Stimulated activated naive CD8-positive, alpha-beta T cell treated with anti-CD3 and anti-CD28 coated beads, Interleukin-15, amount 100 ng/mL, for 72 hours (primary cell): Measurements from ENCODE around the gene NKPD1.

Source experiments
- ATAC-seq: fragments of 150-1000 bp; cut with Tn5 transposase; 2 replicates; pipeline ENCODE4 v1.10.0; 2021; ENCODE audit warnings: mild to moderate bottlenecking, moderate library complexity
- DNase-seq, 2 donors: peaks; one replicate each; pipeline ENCODE4 v3.0.0; 2021 to 2022
- H3K27ac Mint-ChIP-seq, 2 donors: one replicate each; pipeline ENCODE4 v1.8.0; 2022; ENCODE audit warnings: mild to moderate bottlenecking in 2 of 2, mixed read lengths in 2 of 2, moderate library complexity in 2 of 2
- H3K27me3 Mint-ChIP-seq: one replicate; pipeline ENCODE4 v1.8.0; 2022; ENCODE audit warnings: mixed read lengths
- H3K4me1 Mint-ChIP-seq: one replicate; pipeline ENCODE4 v1.8.0; 2022; ENCODE audit warnings: mild to moderate bottlenecking, mixed read lengths
- H3K4me3 Mint-ChIP-seq, 2 donors: one replicate each; pipeline ENCODE4 v1.8.0; 2022; ENCODE audit warnings: mild to moderate bottlenecking in 2 of 2, mixed read lengths in 2 of 2, moderate library complexity in 1 of 2
- H3K9me3 Mint-ChIP-seq, 2 donors: one replicate each; pipeline ENCODE4 v1.8.0; 2022; ENCODE audit warnings: mixed read lengths in 2 of 2

NKPD1 gene

DNA sequence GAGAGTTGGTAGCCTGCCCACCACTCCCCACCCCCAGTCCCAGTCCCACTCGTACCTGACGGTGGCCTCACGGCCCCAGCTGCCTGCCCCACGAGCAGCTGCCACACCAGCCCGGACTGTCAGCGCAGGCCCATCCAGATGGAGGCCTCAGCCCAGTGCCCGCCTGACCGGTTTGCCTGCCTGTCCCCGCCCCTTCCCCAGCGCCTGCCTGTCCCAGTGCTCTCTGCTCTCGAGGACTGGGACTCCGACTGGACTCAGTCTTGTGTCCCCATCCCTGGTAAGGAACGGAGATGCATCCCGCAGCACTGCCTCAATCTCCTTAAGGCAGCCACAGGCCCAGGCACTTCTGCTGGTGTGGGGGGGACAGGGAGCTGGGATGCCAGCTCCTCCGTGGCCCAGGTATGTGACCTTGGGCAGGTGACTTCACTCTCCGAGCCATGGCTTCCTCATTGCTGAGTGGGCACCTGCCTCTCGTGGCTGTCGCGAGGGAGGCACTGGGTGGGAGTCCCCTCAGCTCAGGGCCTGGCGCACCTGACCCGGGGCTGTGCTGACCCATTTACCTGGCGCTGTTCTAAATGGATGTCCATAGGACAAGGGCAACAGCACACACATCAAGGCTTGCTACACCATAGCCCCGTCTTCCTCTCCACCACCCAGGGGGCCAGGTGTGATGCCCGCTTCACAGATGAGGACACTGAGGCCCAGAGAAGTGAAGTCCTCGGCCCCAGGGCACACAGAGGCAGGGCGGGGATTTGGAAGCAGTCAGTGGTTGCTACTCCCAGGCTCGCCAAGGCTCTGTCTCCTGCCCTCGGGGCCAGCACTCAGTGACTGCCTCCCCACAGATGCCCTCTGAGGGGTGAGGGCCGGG lies at the start of gene NKPD1:
Gene NKPD1 (minus strand): TSS at position 113 of the 868 bp plus-strand sequence. CDS start 832 bp downstream, outside the sequence.
- Mint-ChIP-seq H3K27ac (peak within 1 kb of the TSS; percentile 44 to 50), H3K27me3 (peaks cover 30% of the 10 kb centered on the region)

GRCh38 chr19:45206328-45206727 lies 45.5 kb upstream of the NKPD1 start:
- H3K4me1 Mint-ChIP-seq, result peaks cover under 1% of the 10 kb centered on the region

More for the DNA sequence above, at the start of gene NKPD1:
- no peak for ATAC-seq
- Mint-ChIP-seq H3K9me3 (no peaks in the 10 kb centered on the region), H3K4me3 (no peak within 1 kb of the TSS), H3K4me1 (peaks cover 42% of the 10 kb centered on the region)
- no peak for DNase-seq

GRCh38 chr19:45205810-45206209 lies 45.0 kb upstream of the NKPD1 start:
- H3K27me3 Mint-ChIP-seq, result peaks cover 4% of the 10 kb centered on the region
- H3K27ac Mint-ChIP-seq, result no peak overlapping the region
- no peak overlapping the region for H3K4me3 Mint-ChIP-seq
- H3K9me3 Mint-ChIP-seq, result no peaks in the 10 kb centered on the region
- ATAC-seq, result no peak
- no peaks in the 10 kb centered on the region for H3K4me1 Mint-ChIP-seq
- DNase-seq, result no peak

More at GRCh38 chr19:45206328-45206727, 45.5 kb upstream of the NKPD1 start:
- DNase-seq, result no peak
- no peak for ATAC-seq
- Mint-ChIP-seq H3K4me3 (no peak overlapping the region), H3K9me3 (no peaks in the 10 kb centered on the region), H3K27me3 (peaks cover 10% of the 10 kb centered on the region), H3K27ac (no peak overlapping the region)

DNA sequence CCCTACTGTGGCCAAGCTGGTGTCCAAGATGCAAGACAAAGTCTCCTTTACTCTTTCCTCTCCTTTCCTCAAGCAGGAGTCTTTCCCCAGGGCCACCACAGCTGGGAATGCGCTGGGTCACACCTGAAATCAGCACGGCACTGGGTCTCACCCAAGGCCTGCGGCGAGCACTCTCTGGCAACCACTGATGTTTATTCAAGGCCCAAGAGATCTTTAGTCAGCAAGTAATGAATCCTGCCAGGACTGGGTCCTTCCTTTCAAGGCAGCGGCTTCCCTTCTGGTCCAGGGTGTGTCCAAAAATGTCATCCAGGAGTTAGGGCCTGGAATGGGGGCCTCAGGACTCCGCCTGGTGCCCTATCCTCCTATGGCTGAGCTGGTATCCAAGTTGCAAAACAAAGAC lies 41.9 kb upstream of the NKPD1 start:
- Mint-ChIP-seq H3K27ac (peak overlapping the region in 1 of 2 donors; percentile 21), H3K27me3 (no peaks in the 10 kb centered on the region), H3K4me1 (no peaks in the 10 kb centered on the region), H3K9me3 (no peaks in the 10 kb centered on the region), H3K4me3 (no peak overlapping the region)
- ATAC-seq (no peak), DNase-seq (no peak)

GRCh38 chr19:45200568-45200967 lies 39.8 kb upstream of the NKPD1 start:
- Mint-ChIP-seq H3K9me3 (no peaks in the 10 kb centered on the region), H3K27ac (no peak overlapping the region), H3K4me3 (no peak overlapping the region), H3K4me1 (no peaks in the 10 kb centered on the region), H3K27me3 (no peaks in the 10 kb centered on the region)
- no peak for DNase-seq
- no peak for ATAC-seq

DNA sequence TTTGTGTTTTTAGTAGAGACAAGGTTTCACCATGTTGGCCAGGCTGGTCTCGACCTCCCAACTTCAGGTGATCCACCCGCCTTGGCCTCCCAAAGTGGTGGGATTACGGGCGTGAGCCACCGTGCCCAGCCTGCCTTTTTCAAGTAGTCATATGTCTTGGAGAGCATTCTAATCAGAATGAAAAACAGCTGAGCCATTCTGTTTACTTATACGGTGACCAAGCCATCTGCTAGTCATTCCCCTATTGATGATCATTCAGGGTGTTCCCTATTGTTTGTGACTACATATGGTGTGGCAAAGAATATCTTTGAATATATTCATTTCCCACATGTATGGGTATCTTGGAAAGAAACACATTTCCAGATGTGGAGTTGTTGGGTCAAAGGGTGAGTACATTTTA lies 35.0 kb upstream of the NKPD1 start:
- DNase-seq, result no peak
- no peaks in the 10 kb centered on the region for H3K4me1 Mint-ChIP-seq
- no peaks in the 10 kb centered on the region for H3K27me3 Mint-ChIP-seq
- no peak overlapping the region for H3K27ac Mint-ChIP-seq
- H3K9me3 Mint-ChIP-seq, result no peaks in the 10 kb centered on the region
- H3K4me3 Mint-ChIP-seq, result no peak overlapping the region
- ATAC-seq, result no peak

- peaks cover 10% of the 10 kb centered on the region for H3K4me1 Mint-ChIP-seq
- no peak overlapping the region for H3K27ac Mint-ChIP-seq
- no peaks in the 10 kb centered on the region for H3K27me3 Mint-ChIP-seq
- DNase-seq (no peak), ATAC-seq (no peak)
- H3K9me3 Mint-ChIP-seq, result no peaks in the 10 kb centered on the region
- no peak overlapping the region for H3K4me3 Mint-ChIP-seq
These were observed 30.6 kb upstream of the NKPD1 start for GRCh38 chr19:45191375-45191774.

GRCh38 chr19:45189971-45190370 lies 29.2 kb upstream of the NKPD1 start:
- Mint-ChIP-seq H3K9me3 (no peaks in the 10 kb centered on the region), H3K27me3 (no peaks in the 10 kb centered on the region), H3K4me1 (peaks cover 12% of the 10 kb centered on the region), H3K4me3 (no peak overlapping the region), H3K27ac (no peak overlapping the region)
- DNase-seq (no peak), ATAC-seq (no peak)

DNA sequence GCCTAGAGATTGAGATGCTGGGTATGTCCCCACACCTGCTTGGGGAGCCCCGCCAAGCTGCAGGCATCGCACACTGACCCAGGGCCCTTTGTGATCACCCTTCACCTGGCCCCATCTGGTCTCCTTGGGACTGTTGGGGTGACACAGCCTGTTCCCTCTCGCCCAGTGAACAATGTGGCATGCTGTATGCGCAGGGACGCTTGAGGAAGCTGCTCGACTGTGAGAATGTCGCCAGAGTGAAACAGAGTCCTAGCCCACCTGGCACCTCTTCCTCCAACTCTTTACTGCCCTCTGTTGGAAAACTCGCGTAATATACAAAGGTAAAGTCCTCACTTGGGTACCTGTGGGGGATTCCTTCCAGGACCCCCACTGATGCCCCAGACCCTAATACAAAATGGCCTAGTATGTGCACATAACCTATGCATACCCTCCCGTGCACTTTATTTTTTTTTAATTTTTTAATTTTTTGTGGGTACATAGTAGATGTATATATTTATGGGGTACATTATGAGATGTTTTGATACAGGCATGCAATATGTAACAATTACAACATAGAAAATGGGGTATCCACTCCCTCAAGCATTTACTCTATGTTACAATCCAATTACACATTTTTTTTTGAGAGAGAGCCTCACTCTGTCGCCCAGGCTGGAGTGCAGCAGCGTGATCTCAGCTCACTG lies 26.8 kb upstream of the NKPD1 start:
- no peak overlapping the region for H3K27ac Mint-ChIP-seq
- no peaks in the 10 kb centered on the region for H3K27me3 Mint-ChIP-seq
- ATAC-seq, result peak; percentile 76
- H3K9me3 Mint-ChIP-seq, result no peaks in the 10 kb centered on the region
- DNase-seq, result no peak
- H3K4me1 Mint-ChIP-seq, result peaks cover 16% of the 10 kb centered on the region
- no peak overlapping the region for H3K4me3 Mint-ChIP-seq

GRCh38 chr19:45186509-45187334 lies 25.9 kb upstream of the NKPD1 start:
- H3K27me3 Mint-ChIP-seq, result no peaks in the 10 kb centered on the region
- ATAC-seq, result peak; percentile 15
- H3K4me3 Mint-ChIP-seq, result no peak overlapping the region
- peaks cover 18% of the 10 kb centered on the region for H3K4me1 Mint-ChIP-seq
- peak overlapping the region in 1 of 2 donors; percentile 44 for H3K27ac Mint-ChIP-seq
- no peaks in the 10 kb centered on the region for H3K9me3 Mint-ChIP-seq
- no peak for DNase-seq

DNA sequence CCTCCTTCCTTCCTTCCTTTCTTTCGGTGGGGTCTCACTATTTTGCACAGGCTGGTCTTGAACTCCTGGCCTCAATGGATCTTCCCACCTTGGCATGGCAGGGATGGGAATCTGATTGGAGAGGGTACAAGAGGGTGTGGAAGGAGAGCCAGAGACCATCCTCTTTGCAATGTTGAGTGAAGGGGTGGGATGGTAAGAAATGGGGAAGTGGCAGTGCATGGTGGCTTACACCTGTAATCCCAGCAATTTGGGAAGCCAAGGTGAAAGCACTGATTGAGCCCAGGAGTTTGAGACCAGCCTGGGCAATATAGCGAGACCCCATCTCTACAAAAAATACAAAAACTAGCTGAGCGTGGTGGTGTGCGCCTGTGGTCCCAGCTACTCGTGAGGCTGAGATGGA lies 23.3 kb upstream of the NKPD1 start:
- H3K27ac Mint-ChIP-seq, result no peak overlapping the region
- peaks cover 39% of the 10 kb centered on the region for H3K4me1 Mint-ChIP-seq

DNA sequence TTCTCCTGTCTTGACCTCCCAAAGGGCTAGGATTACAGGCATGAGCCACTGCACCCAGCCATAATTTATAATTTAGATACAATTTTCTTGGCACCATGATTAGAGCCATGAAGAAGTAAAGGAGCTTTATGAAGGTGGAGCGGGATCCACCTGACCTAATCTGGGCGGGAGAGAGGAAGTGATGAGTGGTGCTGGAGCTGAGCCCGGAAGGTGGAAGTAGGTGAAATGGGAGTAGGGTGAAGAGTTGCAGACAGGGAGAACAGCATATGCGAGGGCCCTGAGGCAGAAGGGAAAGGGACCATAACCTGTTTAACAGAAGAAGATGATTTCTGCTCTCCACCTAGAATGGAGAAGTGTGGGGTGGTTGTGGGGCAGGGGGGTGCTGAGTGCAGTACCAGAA lies 22.0 kb upstream of the NKPD1 start:
- no peak overlapping the region for H3K27ac Mint-ChIP-seq
- DNase-seq, result no peak
- H3K27me3 Mint-ChIP-seq, result no peaks in the 10 kb centered on the region

More for the DNA sequence above, 23.3 kb upstream of the NKPD1 start:
- DNase-seq (no peak), ATAC-seq (no peak)
- Mint-ChIP-seq H3K27me3 (no peaks in the 10 kb centered on the region), H3K4me3 (no peak overlapping the region), H3K9me3 (no peaks in the 10 kb centered on the region)

GRCh38 chr19:45180936-45181335 lies 20.2 kb upstream of the NKPD1 start:
- DNase-seq, result no peak
- ATAC-seq, result no peak
- Mint-ChIP-seq H3K27me3 (no peaks in the 10 kb centered on the region), H3K9me3 (no peaks in the 10 kb centered on the region), H3K27ac (no peak overlapping the region), H3K4me3 (peak overlapping the region; percentile 51 to 79), H3K4me1 (peaks cover 29% of the 10 kb centered on the region)

More for the DNA sequence above, 22.0 kb upstream of the NKPD1 start:
- H3K4me3 Mint-ChIP-seq, result no peak overlapping the region
- no peaks in the 10 kb centered on the region for H3K9me3 Mint-ChIP-seq
- ATAC-seq, result no peak
- H3K4me1 Mint-ChIP-seq, result peaks cover 39% of the 10 kb centered on the region

DNA sequence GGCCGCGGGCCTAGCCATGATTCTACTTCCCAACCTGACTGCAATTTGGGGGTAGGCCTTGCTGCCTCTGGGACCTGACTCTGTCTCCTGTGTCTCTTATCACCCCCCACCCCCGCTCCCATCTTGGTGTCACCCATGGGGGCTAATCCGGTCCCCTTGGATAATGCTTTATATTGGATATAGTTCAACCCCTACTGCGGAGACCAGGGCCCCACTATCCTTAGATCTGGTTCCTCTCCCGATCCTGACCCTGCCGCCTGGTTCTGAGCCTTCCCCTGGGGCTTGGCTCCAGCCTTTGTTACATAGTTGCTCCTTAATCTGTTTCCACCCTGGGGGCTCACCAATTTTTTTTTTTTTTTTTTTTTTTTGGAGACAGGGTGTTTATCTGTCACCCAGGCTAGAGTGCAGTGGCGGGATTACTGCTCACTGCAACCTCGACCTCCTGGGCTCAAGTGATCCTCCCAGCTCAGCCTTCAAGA lies 19.1 kb upstream of the NKPD1 start:
- no peak for ATAC-seq
- Mint-ChIP-seq H3K4me3 (peak overlapping the region; percentile 79 to 81), H3K27ac (peak overlapping the region in 1 of 2 donors; percentile 27), H3K9me3 (no peaks in the 10 kb centered on the region), H3K4me1 (peaks cover 34% of the 10 kb centered on the region), H3K27me3 (no peaks in the 10 kb centered on the region)
- DNase-seq, result no peak
